NCI-H2107 treated with DMSO at 0.1 percent for 48 hours (cell line): ENCODE data around the gene VPS54.
"Not testable (repeated sequence)": the region's sequence is repeated elsewhere in the genome, so short reads cannot be mapped to it uniquely, and the experiment has no call there.

Experiments used
- DNase-seq: peaks from one replicate; lab custom pipeline; 2025; ENCODE audit not compliant: unreplicated experiment; lab: John Stamatoyannopoulos, UW

VPS54 gene

DNA sequence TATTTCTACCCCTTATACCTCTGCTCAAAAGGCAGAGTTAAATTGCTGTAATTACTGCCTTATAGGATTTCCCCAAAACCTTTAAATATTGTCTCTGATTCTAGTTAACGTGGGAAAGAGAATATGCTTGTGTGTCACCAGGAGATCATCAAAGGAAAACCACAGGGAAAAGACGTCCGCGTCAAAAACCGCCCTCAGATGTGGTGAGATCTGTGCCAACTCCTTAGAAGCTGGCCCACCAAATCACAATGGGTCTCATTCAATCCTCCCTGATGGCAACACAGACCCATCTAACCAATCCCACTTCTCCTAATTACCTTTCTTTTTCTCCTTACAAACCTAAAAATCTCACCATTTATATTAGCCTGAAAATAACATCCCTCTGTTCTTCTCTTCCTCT lies 25.4 kb downstream of the VPS54 start:
- DNase-seq: no peak

GRCh38 chr2:63993130-63993584 lies 26.1 kb downstream of the VPS54 start:
- not testable (repeated sequence) for DNase-seq

DNA sequence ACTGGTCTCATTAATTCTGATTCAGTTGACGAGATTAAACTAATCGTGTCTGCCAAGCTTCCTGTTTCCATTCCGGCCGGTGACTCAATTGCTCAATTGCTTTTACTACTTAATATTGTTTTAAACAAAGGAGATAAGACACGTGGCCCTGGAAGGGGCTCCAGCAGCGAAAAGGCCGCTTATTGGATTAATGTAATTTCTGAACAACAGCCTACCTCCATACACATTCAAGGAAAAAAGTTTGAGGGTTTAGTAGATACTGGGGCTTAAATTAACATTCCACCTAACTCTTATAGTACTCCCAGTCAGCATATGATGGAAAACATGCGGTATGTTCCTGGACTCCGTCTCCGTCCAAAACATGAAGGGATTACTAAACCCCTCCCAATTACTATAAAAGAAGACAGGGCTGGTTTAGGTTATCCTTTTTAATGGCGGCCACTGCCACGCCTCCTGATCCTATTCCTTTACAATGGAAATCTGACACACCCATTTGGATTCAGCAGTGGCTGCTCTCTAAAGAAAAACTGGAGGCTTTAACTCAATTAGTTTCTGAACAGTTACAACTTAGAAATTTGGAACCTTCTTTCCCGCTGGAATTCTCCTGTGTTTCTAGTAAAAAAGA lies 27.1 kb downstream of the VPS54 start:
- DNase-seq: no peak

- DNase-seq: not testable (repeated sequence)
Measured at GRCh38 chr2:63991173-63991999, 27.8 kb downstream of the VPS54 start.

- no peak for DNase-seq
Measured at GRCh38 chr2:63990072-63990471, 29.2 kb downstream of the VPS54 start.

- not testable (repeated sequence) for DNase-seq
Measured at GRCh38 chr2:63988842-63989436, 30.3 kb downstream of the VPS54 start.

DNA sequence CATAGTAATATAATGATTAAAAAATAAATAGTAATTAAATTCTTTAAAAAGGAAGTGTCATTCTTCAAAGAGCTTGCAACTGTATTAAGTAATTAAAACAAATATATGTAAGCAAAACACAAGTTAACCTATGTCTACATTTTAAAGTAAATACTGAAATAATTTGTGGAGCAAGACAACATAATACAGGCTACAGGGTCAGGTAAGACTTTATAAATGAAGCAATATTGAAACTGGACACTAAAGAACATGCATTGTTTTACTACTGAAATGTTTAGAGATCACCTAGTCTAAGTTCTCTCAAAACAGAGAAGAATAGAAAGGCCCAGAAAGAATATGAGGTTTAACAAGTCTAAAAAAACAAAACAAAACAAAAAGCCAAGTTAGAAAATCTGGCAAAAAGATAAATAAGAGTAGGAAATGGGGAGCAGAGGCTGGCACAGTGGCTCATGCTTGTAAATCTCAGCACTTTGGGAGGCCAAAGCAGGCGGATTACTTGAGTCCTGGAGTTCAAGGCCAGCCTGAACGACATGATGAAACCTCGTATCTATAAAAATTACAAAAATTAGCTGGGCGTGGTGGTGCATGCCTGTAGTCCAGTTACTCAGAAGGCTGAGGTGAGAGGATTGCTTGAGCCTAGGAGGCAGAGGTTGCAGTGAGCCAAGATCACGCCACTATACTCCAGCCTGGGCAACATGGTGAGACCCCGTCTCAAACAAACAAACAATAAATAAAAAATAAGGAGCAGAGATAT lies 34.4 kb downstream of the VPS54 start:
- DNase-seq: no peak

GRCh38 chr2:63983986-63984605 lies 35.1 kb downstream of the VPS54 start:
- DNase-seq: no peak

GRCh38 chr2:63982335-63982734 lies 36.9 kb downstream of the VPS54 start:
- DNase-seq: no peak

- DNase-seq: no peak
Measured at GRCh38 chr2:63981702-63982103, 37.5 kb downstream of the VPS54 start.

- DNase-seq: no peak
Measured at GRCh38 chr2:63980794-63981193, 38.4 kb downstream of the VPS54 start.

DNA sequence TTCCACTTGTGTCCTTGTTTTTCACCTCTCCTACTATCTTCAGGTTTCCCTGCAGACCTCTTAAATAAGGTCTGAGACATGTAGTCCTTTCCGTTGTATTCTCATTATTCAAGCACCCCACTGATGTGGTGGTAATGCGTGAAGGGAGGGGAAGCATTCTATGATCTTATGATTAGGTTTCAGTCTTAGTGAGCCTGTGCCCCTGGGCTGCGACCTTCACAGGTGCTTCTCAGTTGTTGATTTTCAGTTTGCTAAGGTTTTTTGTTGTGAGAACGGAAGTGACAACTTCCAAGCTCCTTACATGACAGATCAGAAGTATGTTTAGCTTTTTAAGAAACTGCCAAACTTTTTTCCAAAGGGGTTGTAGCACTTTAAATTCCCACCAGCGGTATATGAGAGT lies 41.3 kb downstream of the VPS54 start:
- peak; percentile 51 for DNase-seq

DNA sequence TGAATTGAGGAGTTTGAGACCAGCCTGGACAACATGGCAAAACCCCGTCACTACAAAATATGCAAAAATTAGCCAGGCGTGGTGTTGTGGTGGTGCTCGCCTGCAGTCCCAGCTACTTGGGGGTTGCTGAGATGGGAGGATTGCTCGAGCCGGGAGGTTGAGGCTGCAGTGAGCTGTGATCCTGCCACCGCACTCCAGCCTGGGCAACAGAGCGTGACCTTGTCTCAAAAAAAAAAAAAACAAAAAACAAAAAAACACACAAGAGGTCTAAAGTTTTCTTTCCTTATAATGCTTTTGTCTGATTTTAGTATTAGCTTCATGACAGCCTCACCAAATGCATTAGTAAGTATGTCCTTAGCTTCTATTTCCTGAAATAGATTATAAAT lies 43.1 kb downstream of the VPS54 start:
- DNase-seq: no peak

DNA sequence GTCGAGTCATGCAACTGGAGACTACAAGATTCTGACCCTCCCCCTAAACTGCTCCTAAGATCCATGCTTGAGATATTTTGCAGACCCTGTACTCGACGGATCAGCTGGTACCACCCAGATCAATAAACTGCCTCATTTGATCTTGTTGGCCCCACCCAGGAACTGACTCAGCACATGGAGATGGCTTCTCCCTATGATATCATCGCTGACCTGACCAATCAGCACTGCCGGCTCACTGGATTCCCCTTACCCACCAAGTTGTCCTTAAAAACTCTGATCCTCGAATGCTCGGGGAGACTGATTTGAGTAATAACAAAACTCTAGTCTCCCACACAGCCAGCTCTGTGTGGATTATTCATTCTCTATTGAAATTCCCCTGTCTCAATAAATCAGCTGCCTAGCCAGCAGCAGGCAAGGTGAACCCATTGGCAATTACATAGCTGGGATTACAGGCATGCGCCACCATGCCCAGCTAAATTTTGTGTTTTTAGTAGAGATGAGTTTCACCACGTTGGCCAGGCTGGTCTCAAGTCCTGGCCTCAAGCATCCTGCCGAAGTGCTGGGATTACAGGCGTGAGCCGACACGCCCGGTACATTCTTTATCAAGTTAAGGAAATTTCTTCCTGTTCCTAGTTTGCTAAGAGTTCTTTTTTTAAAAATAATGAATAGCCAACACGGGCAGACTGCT lies 43.6 kb downstream of the VPS54 start:
- DNase-seq: no peak

DNA sequence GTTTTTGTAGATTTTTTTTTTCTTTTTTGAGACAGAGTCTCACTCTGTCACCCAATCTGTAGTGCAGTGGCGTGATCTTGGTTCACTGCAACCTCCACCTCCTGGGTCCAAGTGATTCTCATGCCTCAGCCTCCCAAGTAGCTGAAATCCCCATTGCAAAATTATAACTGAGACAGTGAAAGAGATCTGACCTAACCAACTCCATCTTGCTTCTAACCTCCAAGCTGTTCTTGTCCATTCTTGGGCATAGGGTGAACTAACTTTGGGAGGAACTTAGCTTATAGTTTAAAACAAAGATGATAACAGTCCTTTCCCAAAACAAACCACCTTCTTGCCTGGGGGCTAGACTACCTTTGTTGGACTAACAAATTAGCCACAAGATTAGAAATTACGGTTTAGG lies 44.2 kb downstream of the VPS54 start:
- not testable (repeated sequence) for DNase-seq

GRCh38 chr2:63962186-63962585 lies 57.0 kb downstream of the VPS54 start:
- DNase-seq: no peak

DNA sequence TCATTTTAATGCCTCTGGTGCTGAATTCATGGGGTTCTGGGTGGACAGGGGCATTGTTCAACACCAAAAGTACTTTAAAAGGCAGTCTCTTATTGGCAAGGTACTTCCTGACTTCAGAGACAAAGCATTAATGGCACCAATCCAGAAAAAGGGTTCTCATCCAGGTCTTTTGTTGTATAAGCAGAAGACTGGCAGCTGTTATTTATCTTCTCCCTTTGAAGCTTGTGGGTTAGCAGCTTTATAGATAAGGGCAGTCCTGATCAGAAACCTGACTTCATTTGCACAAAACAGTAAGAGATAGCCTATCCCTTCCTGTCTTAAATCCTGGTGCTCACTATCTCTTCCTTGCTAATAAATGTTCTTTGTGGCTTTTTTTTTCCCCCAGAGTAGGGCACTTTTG lies 68.8 kb downstream of the VPS54 start:
- DNase-seq: no peak

DNA sequence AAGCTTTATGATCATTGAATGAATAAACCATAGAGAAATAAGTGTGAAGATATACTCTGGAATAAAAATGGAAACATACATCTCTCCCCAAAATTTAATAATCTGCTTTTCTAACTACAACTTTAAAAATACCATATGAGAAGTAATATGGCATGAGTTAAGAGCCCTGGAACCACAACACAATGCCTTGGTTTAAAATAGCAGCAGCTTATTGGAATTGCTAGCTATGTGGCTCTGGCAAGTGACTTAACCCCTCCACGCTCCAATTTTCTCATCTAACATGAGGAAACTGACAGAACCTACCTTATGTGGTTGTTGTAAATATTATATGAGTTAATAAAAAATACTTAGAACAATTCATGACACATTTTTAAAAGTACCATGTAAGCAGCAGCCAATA lies 76.4 kb downstream of the VPS54 start:
- DNase-seq: no peak

- DNase-seq: not testable (repeated sequence)
Measured at GRCh38 chr2:63932104-63932503, 87.1 kb downstream of the VPS54 start.

DNA sequence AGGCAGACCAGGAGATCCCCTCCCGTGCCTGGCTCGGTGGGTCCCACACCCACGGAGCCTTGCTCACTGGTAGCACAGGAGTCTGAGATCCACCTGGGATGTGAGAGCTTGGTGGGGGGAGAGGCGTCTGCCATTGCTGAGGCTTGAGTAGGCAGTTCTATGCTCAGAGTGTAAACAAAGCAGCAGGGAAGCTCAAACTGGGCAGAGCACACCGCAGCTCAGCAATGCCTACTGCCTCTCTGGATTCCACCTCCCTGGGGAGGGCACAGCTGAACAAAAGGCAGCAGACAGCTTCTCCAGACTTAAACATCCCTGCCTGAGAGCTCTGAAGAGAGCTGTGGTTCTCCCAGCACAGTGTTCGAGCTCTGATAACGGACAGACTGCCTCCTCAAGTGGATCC lies 92.4 kb downstream of the VPS54 start:
- DNase-seq: peak; percentile 76
